ENCODE data around the gene SPA17.
A peak's percentile ranks its signal among the peaks of the same experiment; 100 is the strongest.

The SPA17 gene

DNA sequence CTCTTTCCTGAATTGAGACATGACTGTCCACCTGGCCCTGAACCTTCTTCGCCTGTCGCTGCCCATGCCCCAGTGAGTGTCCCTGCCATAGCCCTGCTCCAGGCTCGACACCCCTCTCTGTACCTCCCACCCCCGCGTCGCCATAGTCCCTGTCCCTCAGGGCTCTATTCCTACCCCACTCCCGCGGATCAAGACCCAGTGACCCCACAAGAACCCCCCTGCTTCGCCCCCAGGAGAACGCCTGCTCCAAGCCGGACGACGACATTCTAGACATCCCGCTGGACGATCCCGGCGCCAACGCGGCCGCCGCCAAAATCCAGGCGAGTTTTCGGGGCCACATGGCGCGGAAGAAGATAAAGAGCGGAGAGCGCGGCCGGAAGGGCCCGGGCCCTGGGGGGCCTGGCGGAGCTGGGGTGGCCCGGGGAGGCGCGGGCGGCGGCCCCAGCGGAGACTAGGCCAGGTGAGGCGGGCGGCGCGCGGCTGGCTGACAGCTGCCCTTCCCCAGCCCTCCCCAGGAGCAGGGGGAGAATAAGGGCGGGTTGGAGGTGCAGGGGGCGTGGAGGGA lies 71.6 kb downstream of the SPA17 start:
- H3K4me3 ChIP-seq (ENCODE audit: control insufficient read depth, low read depth, low read length) = peak overlapping the region; percentile 46; the same call in 1 of the 2 replicates
- TF ChIP-seq CTCF (IDR thresholded peaks at IDR 0.05; ENCODE audit: control insufficient read depth, insufficient read depth, low read depth, low read length, missing control alignments) = no peak
- DNase-seq (ENCODE audit: low read depth) = no peak

DNA sequence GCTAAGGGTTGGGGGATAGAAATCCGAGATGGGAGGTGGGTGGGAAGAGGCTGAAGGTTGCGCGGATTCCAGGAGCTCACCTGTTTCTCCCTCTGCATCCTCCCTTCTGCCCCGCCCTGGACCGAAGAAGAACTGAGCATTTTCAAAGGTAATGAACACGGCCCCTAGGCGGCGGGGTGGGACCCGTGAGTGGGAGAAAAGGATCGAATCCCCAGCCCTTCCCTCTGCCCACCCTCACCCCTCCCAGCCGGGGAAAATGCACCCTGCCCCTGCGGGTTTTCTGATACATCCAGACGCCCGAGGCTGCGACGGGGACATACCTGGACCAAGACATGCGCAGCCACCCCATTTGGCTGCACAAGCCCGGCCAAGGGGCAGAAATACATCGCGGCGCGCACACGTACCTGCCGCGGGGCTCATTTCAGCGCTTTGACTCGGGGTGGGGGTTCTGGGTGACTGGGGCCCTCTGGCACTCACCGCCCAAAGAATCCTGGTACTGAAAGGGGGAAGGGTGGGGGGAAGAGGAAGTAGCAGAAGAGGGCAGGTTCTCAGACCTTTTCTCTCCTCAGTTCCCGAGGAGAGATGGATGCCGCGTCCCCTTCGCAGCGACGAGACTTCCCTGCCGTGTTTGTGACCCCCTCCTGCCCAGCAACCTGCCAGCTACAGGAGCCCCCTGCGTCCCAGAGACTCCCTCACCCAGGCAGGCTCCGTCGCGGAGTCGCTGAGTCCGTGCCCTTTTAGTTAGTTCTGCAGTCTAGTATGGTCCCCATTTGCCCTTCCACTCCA lies 72.3 kb downstream of the SPA17 start:
- no peak for TF ChIP-seq CTCF (IDR thresholded peaks at IDR 0.05; ENCODE audit: control insufficient read depth, insufficient read depth, low read depth, low read length, missing control alignments)
- DNase-seq (ENCODE audit: low read depth) = no peak
- peak overlapping the region; percentile 46 for H3K4me3 ChIP-seq (ENCODE audit: control insufficient read depth, low read depth, low read length)

GRCh38 chr11:124746621-124747243 lies 73.0 kb downstream of the SPA17 start:
- peak overlapping the region; percentile 46 for H3K4me3 ChIP-seq (ENCODE audit: control insufficient read depth, low read depth, low read length)
- DNase-seq (ENCODE audit: low read depth) = no peak
- TF ChIP-seq CTCF (IDR thresholded peaks at IDR 0.05; ENCODE audit: control insufficient read depth, insufficient read depth, low read depth, low read length, missing control alignments) = peak; percentile 67
